MM.1S (cell line): Measurements from ENCODE around the gene ZFYVE26.

ENCODE experiments used
- CTCF ChIP-seq: fragments of 300-600 bp; sonication (generic); IDR thresholded peaks from 2 replicates; pipeline ENCODE4 v1.5.1; 2016; ENCODE audit warnings: antibody characterized with exemption, low read length, mixed read lengths
- EZH2 ChIP-seq: fragments of 300-600 bp; sonication (generic); optimal IDR thresholded peaks from 2 replicates; pipeline ENCODE3; 2017; ENCODE audit warnings: low read depth, mild to moderate bottlenecking, antibody characterized with exemption, low read length, mixed read lengths
- EZH2phosphoT487 ChIP-seq: fragments of 300-600 bp; sonication (generic); IDR thresholded peaks from 2 replicates; pipeline ENCODE4 v1.6.1; 2018; ENCODE audit warnings: antibody characterized with exemption, low read length

GRCh38 chr14:67856827-67857226, 40.4 kb upstream of the ZFYVE26 start:
- TF ChIP-seq CTCF (no peak), EZH2 (no peak), EZH2phosphoT487 (no peak)
